Measurements from ENCODE around the gene COQ2. TPM values are rescaled to one million over a fixed set of nuclear protein-coding genes. Genes with fewer than 3 reads are reported as not detected.

The COQ2 gene
- total and polyA plus RNA-seq, 7 donors: 5.6 to 16.8 (median 7.8) TPM

DNA sequence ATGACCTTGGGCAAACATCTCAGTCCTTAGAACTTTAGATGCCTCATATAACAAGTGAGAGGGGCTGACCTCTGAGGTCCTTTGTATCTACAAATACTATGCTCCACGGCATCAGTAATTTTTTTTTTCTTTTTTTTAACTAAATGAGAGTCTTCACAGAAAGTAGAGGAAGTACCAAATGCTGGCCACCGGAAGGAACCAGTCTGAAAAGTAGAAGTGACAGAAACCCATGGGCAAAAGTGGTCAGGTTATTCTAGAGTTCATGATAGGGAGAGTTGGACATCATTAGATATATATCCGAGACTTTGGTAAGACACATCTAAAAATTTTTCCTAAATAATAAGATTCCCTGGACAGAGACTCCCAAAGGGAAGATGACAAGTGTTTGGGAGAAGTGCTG lies 53.7 kb downstream of the COQ2 start:
- 55 to 88% methylated on average over 3 of the region's 3 CpGs for WGBS, 2 donors
- H3K27me3 ChIP-seq: no peaks in the 10 kb centered on the region
- DNase-seq: no peak
- no peak overlapping the region for H3K4me3 ChIP-seq
- no peaks in the 10 kb centered on the region for H3K4me1 ChIP-seq
- H3K36me3 ChIP-seq: no peaks in the 10 kb centered on the region
- H3K27ac ChIP-seq: no peak overlapping the region
- no peak for TF ChIP-seq POLR2AphosphoS5 (IDR thresholded peaks at IDR 0.05)
- TF ChIP-seq POLR2A (IDR thresholded peaks at IDR 0.05): no peak
- no peaks in the 10 kb centered on the region for H3K9me3 ChIP-seq
- intact Hi-C loops (cut with DNase I): no loop called here

DNA sequence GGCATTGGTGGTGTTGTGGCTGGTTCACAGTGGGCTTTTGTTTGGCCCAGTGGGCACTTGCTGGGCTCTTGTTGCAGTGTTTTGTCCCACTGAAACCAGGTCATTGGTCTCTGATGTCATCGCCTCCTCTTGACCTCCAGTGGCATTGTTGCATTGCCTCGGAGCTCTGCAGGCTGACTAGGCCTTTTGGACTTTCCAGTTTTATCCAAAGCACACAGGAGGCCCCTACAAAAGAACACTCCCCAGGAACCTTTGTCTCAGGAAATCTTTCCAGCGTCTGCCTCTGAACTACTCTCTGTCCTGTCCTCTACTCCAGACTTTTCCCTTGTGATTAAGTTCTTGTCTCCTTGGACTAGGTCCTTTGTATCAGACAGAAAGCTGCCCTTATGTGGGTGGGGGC lies 54.8 kb downstream of the COQ2 start:
- Histone ChIP-seq H3K36me3 (no peaks in the 10 kb centered on the region), H3K27ac (no peak overlapping the region), H3K4me3 (no peak overlapping the region), H3K27me3 (no peaks in the 10 kb centered on the region), H3K4me1 (no peaks in the 10 kb centered on the region), H3K9me3 (no peaks in the 10 kb centered on the region)
- WGBS, 2 donors: 95 to 98% methylated on average over 3 of the region's 3 CpGs
- DNase-seq: no peak
- intact Hi-C loops (cut with DNase I): no loop called here
- no peak for TF ChIP-seq CTCF (IDR thresholded peaks at IDR 0.05)

DNA sequence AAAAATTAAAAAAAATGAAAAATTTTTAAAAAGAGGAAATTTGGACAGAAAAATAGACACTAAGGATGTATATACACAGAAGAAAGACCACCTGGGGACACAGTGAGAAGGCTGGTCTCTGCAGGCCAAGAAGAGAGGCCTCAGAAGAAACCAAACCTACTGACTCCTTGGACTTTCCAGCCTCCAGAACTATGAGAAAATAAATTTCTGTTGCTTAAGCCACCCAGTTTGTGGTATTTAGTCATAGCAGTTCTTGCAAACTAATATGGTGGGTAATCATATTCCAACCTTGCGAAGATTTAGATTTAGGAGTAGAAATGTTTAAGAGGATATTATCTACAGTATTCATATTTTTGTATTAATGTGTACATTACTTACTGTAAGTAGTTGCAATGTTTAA lies 56.4 kb downstream of the COQ2 start:
- DNase-seq: no peak
- Histone ChIP-seq H3K36me3 (no peaks in the 10 kb centered on the region), H3K27me3 (no peaks in the 10 kb centered on the region), H3K9me3 (no peaks in the 10 kb centered on the region), H3K4me1 (no peaks in the 10 kb centered on the region), H3K27ac (no peak overlapping the region), H3K4me3 (no peak overlapping the region)
- intact Hi-C loops (cut with DNase I): no loop called here
- TF ChIP-seq POLR2AphosphoS5 (IDR thresholded peaks at IDR 0.05) (no peak), EP300 (IDR thresholded peaks at IDR 0.05) (no peak), POLR2A (IDR thresholded peaks at IDR 0.05) (no peak), CTCF (IDR thresholded peaks at IDR 0.05) (no peak)
- 100% methylated on average over 1 of the region's 1 CpG for WGBS, 2 donors

DNA sequence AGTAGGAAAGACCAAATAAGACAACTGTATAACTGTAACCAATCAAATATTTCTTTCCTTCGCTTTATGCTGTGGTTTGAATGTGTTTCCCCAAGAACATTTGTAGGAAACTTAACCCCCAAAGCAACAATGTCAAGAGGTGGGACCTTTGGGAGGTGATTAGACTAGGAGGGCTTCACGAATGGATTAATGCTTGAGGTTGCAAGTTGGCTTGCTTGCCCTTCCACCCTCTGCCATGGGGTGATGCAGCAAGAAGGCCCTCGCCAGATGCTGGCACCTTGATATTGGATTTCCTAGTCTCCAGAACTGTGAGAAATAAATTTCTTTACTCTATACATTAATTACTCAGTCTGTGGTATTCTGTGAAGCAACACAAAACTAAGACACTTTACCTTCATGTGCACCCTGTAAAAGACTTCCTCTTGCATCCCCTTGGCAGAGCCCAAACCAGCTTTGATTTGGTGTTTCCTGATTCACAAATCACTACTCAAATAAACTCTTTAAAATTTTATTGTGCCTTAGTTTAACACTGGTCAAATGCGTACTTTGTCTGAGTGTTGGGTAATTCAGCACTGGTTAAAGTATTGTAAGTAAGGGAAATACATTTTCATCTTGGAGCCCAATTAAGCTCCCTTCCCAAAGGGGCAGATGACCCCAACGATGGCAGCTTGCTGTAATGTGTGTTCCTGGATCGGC lies 59.9 kb downstream of the COQ2 start:
- intact Hi-C loops (cut with DNase I): no loop called here
- no peaks in the 10 kb centered on the region for H3K27me3 ChIP-seq
- H3K27ac ChIP-seq: no peak overlapping the region
- TF ChIP-seq CTCF (IDR thresholded peaks at IDR 0.05): no peak
- TF ChIP-seq POLR2AphosphoS5 (IDR thresholded peaks at IDR 0.05): no peak
- no peak for TF ChIP-seq POLR2A (IDR thresholded peaks at IDR 0.05)
- TF ChIP-seq EP300 (IDR thresholded peaks at IDR 0.05): no peak
- DNase-seq: no peak
- no peak overlapping the region for H3K4me3 ChIP-seq
- H3K36me3 ChIP-seq: no peaks in the 10 kb centered on the region
- 68 to 80% methylated on average over 6 of the region's 6 CpGs for WGBS, 2 donors
- no peaks in the 10 kb centered on the region for H3K4me1 ChIP-seq
- no peaks in the 10 kb centered on the region for H3K9me3 ChIP-seq

GRCh38 chr4:83223781-83224180 lies 60.8 kb downstream of the COQ2 start:
- WGBS, 2 donors: 96 to 98% methylated on average over 3 of the region's 3 CpGs
- no peaks in the 10 kb centered on the region for H3K9me3 ChIP-seq
- no peaks in the 10 kb centered on the region for H3K36me3 ChIP-seq
- H3K4me1 ChIP-seq: no peaks in the 10 kb centered on the region
- no peak overlapping the region for H3K4me3 ChIP-seq
- TF ChIP-seq POLR2A (IDR thresholded peaks at IDR 0.05): no peak
- TF ChIP-seq CTCF (IDR thresholded peaks at IDR 0.05): no peak
- TF ChIP-seq POLR2AphosphoS5 (IDR thresholded peaks at IDR 0.05): no peak
- no peak for TF ChIP-seq EP300 (IDR thresholded peaks at IDR 0.05)
- H3K27ac ChIP-seq: no peak overlapping the region
- no peak for DNase-seq
- intact Hi-C loops (cut with DNase I): no loop called here
- no peaks in the 10 kb centered on the region for H3K27me3 ChIP-seq

Data from sigmoid colon (tissue), 7 donors.